Stimulated activated CD8-positive, alpha-beta memory T cell treated with anti-CD3 and anti-CD28 coated beads, Interleukin-4, amount 100 ng/mL, for 48 hours (primary cell): ENCODE data around the gene MRPL17.

Experiments used
- DNase-seq: peaks from one replicate; pipeline ENCODE4 v3.0.0-alpha.2; 2020

MRPL17 gene

DNA sequence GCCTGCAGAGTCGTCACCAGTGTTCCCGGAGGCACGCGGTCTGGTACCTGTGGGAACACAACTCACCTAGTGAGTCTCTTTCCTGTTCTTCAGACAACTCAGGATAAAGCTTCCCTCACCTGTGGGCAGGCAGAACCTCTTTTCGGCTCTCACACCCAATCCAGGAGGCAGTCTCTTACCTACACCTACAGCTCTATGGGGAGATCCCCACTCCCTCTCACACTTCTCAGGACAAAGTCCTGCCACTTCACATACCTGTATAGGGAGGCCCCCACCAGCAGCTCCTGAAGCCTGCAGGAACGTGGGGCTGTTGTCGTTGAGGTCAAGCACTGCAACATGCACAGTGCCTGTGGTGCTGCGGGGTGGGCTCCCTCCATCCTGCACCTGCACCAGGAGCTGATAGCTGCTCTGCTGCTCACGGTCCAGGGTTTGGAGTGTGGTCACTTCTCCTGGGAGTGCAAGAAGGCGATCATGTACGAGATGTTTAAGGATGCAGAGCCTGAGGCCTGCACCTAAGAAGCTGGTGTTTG, 51.7 kb downstream of the MRPL17 start:
- no peak for DNase-seq

GRCh38 chr11:6630632-6631291, 52.4 kb downstream of the MRPL17 start:
- no peak for DNase-seq
